G401 (cell line): ENCODE measurements around the gene SCN1B. TPM values are rescaled to one million over a fixed set of nuclear protein-coding genes. Genes with fewer than 3 reads are reported as not detected.
"Not testable (repeated sequence)": the region's sequence is repeated elsewhere in the genome, so short reads cannot be mapped to it uniquely, and the experiment has no call there.

ENCODE experiments used
- DNase-seq: peaks from one replicate; pipeline ENCODE4 v3.0.0-alpha.2; 2015; ENCODE audit warnings: low spot score
- in situ Hi-C: cut with HindIII; loops from 2 replicates; pipeline ENCODE4 v1.10.0; 2016; ENCODE audit warnings: low sequenced_read_pairs, mixed read lengths
- total RNA-seq: library from RNA; depleted of rRNA; stranded (reverse); fragments of >200 nt; shearing (Covaris generic); gene quantifications from 2 replicates; pipeline ENCODE4 v1.2.3, GENCODE V29; 2014

Gene SCN1B
- total RNA-seq, 1 experiment from 2014 or later, result 0.17 TPM

DNA sequence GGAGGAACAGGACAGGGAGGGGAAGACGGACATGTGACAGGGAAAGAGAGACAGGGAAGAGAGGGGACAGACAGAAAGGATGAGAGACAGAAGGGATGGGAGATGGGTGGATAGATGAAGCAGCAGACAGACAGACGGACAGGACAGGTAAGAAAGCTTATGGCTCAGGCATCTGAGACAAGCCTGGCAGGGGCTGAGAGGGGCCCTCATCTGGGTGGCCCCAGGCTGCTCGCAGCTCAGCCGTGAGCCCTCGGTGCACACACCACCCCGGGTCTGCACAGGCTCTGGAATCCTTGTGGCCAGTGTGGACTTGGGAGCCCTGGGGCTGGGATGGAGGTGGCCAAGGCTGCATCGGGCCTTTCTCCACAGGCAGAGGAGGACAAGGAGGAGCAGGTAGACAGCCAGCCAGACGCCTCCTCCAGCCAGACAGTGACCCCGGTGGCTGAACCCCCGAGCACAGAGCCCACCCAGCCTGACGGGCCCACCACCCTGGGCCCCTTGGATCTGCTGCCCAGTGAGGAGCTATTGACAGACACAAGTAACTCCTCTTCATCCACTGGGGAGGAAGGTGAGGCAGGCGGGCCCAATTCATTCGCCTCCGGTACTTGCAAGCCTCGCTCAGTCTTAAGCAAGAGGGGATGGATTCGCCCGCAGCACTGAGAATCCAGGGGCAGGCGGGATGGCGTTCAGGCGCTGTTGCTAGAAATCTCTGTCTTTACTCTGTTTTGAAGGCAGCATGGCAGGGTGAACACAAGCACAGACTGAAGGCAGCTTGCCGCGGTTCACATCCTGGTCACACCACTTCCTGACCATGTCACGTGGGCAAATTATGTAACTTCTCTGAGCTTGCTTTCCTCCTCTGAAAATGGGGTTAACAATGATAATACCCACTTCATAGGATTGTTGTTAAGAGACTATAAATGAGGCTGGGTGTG, 16.2 kb upstream of the SCN1B start:
- in situ Hi-C loops, result no loop called here
- DNase-seq, result no peak

DNA sequence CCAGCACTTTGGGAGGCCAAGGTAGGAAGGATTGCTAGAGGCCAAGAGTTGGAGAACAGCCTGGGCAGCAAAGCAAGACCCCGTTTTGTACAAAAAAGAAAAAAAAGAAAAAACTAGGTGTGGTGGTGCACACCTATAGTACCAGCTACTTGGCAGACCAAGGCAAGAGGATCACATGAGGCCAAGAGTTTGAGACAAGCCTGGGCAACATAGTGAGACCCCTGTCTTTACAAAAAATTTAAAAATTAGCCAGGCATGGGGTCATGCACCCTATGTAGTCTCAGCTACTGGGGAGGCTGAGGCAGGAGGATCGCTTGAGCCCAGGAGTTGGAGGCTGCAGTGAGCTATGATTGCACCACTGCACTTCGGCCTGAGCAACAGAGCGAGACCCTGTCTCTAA, 15.5 kb upstream of the SCN1B start:
- in situ Hi-C loops, DNase-seq: not testable (repeated sequence)

DNA sequence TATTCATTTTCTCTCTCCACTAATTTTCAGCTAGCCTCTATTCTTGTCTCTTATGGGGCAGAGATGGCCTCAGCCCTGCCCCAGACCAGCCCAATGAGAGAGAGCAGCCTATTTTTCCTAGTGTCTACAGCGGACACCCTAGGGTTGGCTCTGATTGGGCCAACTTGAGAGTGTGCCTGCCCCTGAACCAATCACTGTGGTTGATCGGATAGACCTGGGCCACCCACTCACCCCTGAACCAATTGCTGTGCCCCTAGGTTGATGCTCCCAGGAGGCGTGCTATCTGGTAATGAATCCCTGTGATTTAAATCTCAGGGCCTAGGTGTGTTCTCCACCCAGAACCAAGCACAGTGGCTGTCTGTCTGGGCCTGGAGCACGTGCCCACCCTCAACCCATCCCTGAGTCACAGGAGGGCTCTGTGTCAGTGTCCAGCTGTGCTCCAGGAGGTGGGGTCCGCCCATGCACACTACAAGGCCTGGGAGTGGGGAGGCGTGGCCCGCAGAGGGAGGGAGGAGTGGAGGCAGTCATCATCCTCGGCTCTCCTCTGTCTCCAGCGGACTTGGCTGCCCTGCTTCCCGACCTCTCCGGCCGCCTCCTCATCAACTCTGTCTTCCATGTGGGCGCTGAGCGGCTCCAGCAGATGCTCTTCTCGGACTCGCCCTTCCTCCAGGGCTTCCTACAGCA, 14.9 kb upstream of the SCN1B start:
- DNase-seq, result no peak
- in situ Hi-C loops, result no loop called here

DNA sequence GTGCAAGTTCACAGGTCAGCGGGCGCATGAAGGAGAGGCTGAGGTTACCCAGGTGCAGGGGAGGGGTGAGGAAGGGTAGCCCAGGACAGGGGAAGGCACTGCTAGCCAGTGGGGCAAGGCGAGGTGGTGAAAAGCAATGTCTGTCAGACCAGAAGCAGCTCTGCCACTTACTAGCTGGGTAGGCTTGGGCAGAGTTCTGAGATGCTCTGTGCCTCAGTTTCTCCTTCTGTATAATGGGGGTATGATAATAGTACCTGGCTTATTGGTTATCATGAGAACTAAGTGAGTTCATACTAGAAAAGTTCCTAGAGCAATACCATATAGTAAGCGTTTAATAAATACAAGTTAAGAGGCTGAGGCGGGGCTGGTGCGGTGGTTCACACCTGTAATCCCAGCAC, 14.3 kb upstream of the SCN1B start:
- DNase-seq, result no peak
- in situ Hi-C loops, result no loop called here

DNA sequence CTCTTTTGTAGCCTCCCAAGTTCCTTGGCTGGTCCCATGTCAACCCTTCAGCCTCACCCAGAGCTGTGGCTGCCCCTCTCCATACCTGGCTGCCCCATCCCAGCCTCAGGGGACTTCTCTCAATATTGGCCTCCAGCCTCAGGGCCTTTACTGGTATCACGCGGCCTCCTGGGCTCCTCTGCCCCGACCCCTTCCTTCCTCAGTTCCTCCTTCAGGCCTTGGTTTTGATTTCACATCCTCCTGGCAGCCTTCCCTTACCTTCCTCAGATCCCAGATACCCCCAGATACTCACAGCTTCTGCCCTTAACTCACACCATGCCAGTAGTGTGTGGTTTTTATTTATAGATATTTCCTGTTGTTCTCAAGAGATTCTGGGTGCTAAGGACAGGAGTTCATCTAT, 12.8 kb upstream of the SCN1B start:
- in situ Hi-C loops, result no loop called here

DNA sequence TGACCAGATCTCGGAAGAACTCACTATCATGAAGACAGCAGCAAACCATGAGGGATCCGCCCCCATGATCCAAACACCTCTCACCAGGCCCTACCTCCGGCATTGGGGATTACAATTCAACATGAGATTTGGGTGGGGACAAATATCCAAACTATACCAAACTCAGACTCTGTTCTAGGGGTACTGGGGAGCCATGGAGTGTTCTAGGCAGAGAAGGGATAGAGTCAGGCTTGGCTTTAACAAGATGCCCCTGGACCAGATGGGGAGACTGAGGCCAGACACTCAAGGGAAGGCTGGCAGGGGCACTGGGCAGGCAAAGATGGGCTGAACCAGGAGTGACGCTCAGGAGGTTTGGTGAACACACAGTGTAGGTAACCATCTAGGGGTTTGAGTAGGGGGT, 11.9 kb upstream of the SCN1B start:
- no peak for DNase-seq
- in situ Hi-C loops, result no loop called here

More for the DNA sequence above, 12.8 kb upstream of the SCN1B start:
- DNase-seq, result no peak

DNA sequence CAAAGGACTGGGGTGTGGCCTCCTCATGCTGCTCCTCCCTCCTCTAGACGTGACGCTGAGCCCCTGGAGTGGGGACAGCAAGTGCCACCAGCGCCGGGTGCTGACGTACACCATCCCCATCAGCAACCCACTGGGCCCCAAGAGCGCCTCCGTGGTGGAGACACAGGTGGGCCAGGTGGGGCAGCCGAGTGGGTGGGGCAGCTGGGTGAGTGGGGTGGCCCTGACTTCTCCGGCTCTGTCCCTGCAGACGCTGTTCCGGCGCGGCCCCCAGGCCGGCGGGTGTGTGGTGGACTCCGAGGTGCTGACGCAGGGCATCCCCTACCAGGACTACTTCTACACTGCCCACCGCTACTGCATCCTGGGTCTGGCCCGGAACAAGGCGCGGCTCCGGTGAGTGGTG, 11.1 kb upstream of the SCN1B start:
- in situ Hi-C loops, result no loop called here
- no peak for DNase-seq

DNA sequence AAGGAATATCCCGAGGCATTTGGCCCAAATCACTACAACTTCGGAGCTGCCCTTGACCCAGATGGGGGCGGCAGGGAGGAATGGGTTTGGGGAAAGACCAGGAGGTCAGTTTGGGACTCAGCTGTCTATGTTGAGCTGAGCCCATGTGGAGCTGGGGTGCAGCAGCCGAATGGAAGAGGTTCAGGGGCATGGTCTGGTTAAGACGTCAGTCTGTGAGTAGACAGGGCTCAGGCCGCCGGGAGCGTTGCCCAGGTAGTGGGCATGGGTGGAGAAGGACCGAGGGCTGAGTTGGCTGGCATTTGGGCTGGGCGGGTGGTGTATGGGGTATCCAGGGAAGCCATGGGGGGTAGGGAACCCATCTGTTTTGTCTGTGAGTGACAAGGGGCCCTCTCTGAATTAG, 9.3 kb upstream of the SCN1B start:
- no peak for DNase-seq
- in situ Hi-C loops, result no loop called here

DNA sequence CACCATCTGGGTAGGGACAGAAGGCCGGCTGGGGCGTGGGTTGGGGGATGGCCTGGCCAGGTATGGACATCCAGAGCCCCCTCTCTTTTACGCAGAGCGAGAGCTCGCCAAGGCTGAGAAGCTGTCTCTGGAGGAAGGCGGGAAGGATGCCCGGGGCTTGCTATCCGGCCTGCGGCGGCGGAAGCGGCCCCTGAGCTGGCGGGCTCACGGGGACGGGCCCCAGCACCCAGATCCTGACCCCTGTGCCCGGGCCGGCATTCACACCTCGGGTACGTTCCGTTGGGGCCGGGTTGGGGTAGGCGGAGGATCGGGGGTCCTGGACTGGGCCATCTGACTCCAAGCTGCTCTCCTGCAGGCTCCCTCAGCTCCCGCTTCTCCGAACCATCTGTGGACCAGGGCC, 8.7 kb upstream of the SCN1B start:
- in situ Hi-C loops, result no loop called here
- no peak for DNase-seq

DNA sequence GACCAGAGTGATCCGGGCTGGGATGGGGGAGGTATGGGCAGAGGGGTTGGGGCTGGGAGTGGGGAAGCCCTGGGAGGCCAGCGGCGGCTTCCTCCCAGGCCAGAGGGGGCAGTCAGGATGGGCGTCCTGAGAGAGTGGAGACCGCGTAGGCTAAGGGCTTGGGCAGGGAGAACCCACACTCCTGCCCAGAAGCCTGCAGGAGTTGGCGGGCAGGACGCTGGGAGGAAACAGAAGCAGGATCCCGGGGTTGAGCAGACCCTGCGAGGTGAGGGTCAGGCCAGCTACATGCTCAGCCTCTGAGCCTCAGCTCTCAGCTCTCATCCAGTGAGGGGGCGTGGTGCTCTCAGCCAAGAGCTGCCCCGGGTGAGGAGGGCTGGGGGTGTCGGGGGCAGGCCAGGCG, 7.8 kb upstream of the SCN1B start:
- in situ Hi-C loops, result no loop called here
- DNase-seq, result no peak

DNA sequence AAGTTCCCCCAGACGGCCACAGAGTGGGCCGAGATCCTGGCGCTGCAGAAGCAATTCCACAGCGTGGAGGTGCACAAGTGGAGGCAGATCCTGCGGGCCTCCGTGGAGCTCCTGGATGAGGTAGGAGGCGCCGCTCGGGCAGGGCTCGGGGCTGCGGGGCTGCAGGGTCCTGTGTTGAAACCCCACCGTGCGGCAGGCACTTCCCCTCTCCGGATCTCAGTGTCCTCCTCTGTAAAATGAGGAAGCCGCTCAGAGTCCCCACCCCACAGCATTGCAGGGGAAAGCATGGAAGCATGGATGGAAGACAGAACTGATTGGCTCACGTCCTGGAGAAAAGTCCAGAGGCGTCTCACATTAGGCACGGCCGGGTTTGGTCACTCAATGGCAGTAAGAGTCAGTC, 6.8 kb upstream of the SCN1B start:
- in situ Hi-C loops, result no loop called here
- no peak for DNase-seq

DNA sequence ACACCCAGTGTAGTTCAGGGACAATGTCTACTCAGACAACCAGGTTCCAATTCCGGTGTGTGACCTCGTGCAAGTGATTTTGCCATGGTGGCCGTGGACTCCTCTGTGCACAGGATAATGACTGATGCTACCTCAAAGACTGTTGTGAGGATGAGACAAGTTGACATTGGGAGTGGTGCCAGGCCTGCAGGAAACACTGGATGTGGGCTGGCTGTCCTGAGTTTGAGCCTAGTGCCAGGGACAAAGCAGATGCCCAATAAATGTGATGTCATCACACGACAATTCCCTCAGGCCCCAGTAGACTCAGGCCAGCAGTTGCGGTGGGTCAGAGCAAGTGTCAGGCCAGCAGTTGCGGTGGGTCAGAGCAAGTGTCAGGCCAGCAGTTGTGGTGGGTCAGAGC, 6.2 kb upstream of the SCN1B start:
- in situ Hi-C loops, result no loop called here
- no peak for DNase-seq

DNA sequence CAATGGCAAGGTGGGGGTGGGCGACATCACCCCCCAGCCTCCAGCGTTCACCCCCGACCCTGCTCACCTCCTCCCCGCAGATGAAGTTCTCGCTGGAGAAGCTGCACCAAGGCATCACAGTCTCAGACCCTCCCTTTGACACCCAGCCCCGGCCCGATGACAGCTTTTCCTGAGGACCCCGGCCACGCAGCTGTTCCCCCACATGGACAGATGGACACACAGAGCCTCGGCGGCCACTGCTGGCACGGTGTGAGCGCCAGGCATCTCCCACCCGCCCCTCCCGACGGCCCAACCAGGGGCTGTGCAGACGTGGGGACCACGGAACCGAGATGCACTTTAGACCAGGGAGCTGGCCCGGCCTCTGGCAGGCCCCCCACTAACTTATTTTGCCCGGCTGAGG, 4.3 kb upstream of the SCN1B start:
- in situ Hi-C loops, result no loop called here
- DNase-seq, result no peak

DNA sequence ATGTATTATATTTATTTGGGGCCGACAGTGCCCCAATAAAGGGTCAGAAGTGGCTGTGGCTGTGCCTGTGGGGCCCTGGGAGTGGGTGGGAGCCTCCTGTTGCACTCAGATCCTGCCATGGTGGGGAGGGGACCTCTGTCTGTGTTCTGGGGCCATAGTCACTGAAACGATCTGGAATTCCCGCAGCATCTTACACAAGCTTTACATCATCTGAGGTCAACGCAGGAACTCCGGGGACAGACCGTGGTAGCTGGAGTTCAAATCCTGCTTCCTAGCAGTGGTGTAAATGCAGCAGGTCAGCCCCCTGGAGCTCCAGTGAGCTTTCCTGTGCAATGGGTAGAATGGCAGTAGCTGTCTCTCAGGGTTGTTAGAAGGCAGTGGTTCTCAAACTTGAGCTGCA, 3.9 kb upstream of the SCN1B start:
- no peak for DNase-seq
- in situ Hi-C loops, result no loop called here

DNA sequence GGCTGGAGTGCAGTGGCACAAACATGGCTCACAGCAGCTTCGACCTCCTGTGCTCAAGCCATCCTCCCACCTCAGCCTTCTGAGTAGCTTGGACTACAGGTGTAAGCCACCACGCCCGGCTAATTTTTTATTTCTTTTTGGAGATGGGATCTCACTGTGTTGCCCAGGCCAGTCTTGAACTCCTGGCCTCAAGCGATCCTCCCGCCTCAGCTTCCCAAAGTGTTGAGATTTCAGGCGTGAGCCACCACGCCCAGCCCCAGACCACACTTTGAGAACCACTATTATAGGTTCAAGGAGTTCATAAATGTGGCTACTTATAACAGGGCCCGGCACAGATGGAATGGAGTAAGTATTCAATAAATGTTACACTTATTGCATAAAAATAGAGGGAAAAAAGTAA, 3.3 kb upstream of the SCN1B start:
- no peak for DNase-seq
- in situ Hi-C loops, result no loop called here

DNA sequence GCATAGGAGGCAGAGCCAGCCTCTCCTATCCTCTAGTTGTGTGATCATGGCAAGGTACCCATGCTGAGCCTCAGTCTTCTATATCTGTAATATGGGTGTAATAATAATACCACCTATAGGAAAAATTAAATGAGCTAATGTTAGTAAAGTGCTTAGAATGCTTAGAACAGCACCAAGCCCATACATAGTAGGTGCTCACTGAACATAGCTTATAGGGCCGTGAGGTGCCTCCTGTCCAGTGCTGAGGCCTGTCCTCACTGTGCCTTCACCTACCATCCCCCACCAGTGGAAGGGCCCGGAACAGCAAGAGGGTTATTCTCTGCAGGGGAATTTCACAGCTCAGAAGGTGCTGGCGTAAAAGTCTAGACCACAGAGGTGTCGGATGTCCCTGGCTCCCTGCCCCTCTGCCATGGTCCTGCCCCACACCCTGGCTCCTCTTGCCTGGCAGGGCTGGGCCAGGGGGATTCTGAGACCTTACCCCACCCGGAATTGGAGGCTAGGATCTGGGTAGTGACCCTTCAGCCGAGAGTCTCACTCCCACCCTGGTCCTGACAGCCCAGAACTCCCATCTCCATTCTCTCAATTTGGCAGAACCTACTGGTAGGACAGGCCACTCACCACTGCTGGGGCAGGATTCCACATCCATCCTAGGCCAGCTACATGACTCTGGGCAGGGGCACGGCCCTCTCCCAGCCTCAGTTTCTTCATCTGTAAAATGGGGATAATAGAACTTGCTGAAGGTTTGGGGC, 2.2 kb upstream of the SCN1B start:
- in situ Hi-C loops, result no loop called here

DNA sequence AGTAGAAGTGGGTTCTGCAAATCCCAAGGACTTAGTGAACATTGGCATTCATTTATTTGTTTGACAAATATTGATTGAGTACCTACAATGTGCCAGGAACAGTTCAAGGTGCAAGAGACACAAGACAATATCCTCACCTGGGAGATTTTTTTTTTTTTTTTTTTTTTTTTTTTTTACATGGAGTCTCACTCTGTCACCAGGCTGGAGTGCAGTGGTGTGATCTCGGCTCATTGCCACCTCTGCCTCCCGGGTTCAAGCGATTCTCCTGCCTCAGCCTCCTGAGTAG, 1.7 kb upstream of the SCN1B start:
- in situ Hi-C loops, DNase-seq: not testable (repeated sequence)

More for the DNA sequence above, 2.2 kb upstream of the SCN1B start:
- DNase-seq, result no peak

DNA sequence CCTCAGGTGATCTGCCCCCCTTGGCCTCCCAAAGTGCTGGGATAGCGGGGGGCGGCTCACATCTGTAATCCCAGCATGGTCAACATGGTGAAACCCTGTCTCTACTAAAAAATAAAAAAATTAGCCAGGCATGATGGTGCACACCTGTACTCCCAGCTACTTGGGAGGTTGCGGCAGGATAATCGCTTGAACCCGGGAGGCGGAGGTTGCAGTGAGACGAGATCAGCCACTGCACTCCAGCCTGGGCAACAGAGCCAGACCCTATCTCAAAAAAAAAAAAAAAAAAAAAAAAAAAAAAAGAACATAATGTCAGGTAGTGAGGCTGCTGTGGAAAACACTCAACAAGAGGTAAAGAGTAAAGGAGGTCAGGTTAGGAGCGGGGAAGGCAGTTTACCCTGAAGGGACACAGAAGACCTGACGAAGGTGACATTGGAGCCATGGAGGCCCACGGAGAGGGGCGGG, 964 bp upstream of the SCN1B start:
- DNase-seq, in situ Hi-C loops: not testable (repeated sequence)

DNA sequence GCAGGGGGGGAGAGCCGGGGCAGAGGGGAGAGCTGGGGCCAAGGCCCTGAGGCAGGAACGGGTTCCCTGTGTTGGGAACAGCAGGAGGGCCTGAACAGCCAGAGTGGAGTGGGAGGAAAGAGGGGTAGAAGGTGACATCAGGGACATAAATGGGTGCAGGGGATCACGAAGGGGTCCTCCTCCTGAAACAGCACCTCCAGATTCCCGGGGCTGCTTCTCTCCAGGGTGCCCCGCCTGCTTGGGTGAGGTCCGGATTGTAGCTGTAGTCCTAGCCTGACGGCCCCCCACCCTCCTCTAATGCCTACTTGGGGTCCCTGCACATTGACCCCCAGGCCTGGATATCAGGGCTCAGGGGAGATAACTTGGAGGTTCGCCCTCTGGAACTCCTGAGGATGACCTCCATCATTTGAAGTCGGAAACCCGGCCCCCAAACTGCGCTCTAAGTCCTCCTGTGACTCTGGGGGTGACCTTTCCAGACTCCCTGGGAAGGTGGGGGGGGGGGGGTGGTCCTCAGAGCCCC, 473 bp upstream of the SCN1B start:
- in situ Hi-C loops, result no loop called here
- no peak for DNase-seq
